Nephron (organoid): ENCODE measurements around the gene IMPG1.

Experiments used
- H3K27ac Mint-ChIP-seq, 3 experiments: 2 replicates each; pipeline ENCODE4 v1.8.0; 2020; ENCODE audit warnings: mixed read lengths in 3 of 3, mild to moderate bottlenecking in 2 of 3, moderate library complexity in 1 of 3
- H3K27me3 Mint-ChIP-seq: 2 replicates; pipeline ENCODE4 v1.8.0; 2021; ENCODE audit warnings: low read depth, mild to moderate bottlenecking, moderate library complexity, mixed read lengths
- H3K36me3 Mint-ChIP-seq: 2 replicates; pipeline ENCODE4 v1.8.0; 2020; ENCODE audit warnings: low read depth, mixed read lengths
- H3K4me1 Mint-ChIP-seq: 2 replicates; pipeline ENCODE4 v1.8.0; 2020; ENCODE audit warnings: mixed read lengths
- H3K4me3 Mint-ChIP-seq, 3 experiments: 2 replicates each; pipeline ENCODE4 v1.8.0; 2020; ENCODE audit warnings: mild to moderate bottlenecking in 3 of 3, mixed read lengths in 3 of 3, moderate library complexity in 2 of 3
- H3K9me3 Mint-ChIP-seq: 2 replicates; pipeline ENCODE4 v1.8.0; 2020; ENCODE audit warnings: mixed read lengths
- TF ChIP-seq, protein P1 (sequence below), 3 experiments: fragments of 200-600 bp; sonication (generic); IDR thresholded peaks; one replicate each; pipeline ENCODE4 v1.5.0; 2021; ENCODE audit warnings: antibody characterized with exemption in 3 of 3; ENCODE audit not compliant: unreplicated experiment in 3 of 3

Gene IMPG1

DNA sequence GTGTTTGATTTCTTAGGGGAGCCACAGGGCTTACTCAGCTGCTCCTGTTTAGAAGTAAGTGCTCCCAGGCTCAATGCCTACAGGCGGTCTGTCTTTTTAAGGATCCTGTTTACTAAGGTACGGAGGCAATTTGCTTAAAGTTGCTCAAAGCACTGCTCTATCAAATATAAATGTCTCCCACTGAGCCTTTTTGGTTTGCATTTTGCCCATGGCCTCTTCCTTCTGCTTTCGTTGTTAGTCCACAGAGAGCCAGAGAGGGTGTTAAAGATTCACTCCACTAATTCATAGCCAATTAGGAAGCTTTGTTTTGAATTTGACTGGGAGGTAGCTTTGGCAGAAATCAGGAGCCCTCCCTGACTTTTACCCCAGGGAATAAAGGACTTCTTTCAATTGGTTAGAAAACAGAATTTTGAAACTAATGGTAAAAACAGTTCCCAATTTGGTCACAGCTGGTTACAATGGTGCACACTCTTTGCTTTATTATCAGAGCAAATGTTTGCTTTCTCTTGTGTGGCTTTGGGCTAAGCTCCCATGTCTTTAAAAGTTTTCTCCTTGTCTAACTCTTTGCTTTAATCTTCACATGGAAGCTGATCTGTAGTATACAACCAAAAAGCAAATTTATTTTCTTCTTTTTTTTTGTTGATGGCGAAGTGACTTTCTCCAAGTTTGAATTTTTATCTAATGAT, 126.2 kb downstream of the IMPG1 start:
- Mint-ChIP-seq H3K4me1 (no peaks in the 10 kb centered on the region), H3K9me3 (no peaks in the 10 kb centered on the region), H3K27me3 (peaks cover 35% of the 10 kb centered on the region), H3K27ac (no peak overlapping the region), H3K36me3 (no peaks in the 10 kb centered on the region), H3K4me3 (no peak overlapping the region)
- TF ChIP-seq, protein P1, sequence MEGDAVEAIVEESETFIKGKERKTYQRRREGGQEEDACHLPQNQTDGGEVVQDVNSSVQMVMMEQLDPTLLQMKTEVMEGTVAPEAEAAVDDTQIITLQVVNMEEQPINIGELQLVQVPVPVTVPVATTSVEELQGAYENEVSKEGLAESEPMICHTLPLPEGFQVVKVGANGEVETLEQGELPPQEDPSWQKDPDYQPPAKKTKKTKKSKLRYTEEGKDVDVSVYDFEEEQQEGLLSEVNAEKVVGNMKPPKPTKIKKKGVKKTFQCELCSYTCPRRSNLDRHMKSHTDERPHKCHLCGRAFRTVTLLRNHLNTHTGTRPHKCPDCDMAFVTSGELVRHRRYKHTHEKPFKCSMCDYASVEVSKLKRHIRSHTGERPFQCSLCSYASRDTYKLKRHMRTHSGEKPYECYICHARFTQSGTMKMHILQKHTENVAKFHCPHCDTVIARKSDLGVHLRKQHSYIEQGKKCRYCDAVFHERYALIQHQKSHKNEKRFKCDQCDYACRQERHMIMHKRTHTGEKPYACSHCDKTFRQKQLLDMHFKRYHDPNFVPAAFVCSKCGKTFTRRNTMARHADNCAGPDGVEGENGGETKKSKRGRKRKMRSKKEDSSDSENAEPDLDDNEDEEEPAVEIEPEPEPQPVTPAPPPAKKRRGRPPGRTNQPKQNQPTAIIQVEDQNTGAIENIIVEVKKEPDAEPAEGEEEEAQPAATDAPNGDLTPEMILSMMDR (IDR thresholded peaks at IDR 0.05; ENCODE audit: unreplicated experiment in 3 of 3): no peak

- Mint-ChIP-seq H3K36me3 (no peaks in the 10 kb centered on the region), H3K4me1 (peaks cover 13% of the 10 kb centered on the region), H3K27me3 (peaks cover 38% of the 10 kb centered on the region), H3K4me3 (no peak overlapping the region), H3K27ac (peak overlapping the region in 1 of 3 experiments; percentile 29), H3K9me3 (no peaks in the 10 kb centered on the region)
- TF ChIP-seq, protein P1 (IDR thresholded peaks at IDR 0.05; ENCODE audit: unreplicated experiment in 3 of 3): no peak
Measured at GRCh38 chr6:75943381-75943780, 129.1 kb downstream of the IMPG1 start.

- peaks cover 18% of the 10 kb centered on the region for H3K4me1 Mint-ChIP-seq
- no peak overlapping the region for H3K27ac Mint-ChIP-seq
- no peaks in the 10 kb centered on the region for H3K36me3 Mint-ChIP-seq
- H3K9me3 Mint-ChIP-seq: no peaks in the 10 kb centered on the region
- TF ChIP-seq, protein P1 (IDR thresholded peaks at IDR 0.05; ENCODE audit: unreplicated experiment in 3 of 3): no peak
- H3K27me3 Mint-ChIP-seq: peaks cover 29% of the 10 kb centered on the region
- no peak overlapping the region for H3K4me3 Mint-ChIP-seq
Measured at GRCh38 chr6:75941509-75941908, 131.0 kb downstream of the IMPG1 start.

- peaks cover 25% of the 10 kb centered on the region for H3K27me3 Mint-ChIP-seq
- H3K4me3 Mint-ChIP-seq: no peak overlapping the region
- TF ChIP-seq, protein P1 (IDR thresholded peaks at IDR 0.05; ENCODE audit: unreplicated experiment in 3 of 3): no peak
- H3K36me3 Mint-ChIP-seq: no peaks in the 10 kb centered on the region
- H3K9me3 Mint-ChIP-seq: no peaks in the 10 kb centered on the region
- H3K27ac Mint-ChIP-seq: peak overlapping the region; percentile 7 to 68 (median 30)
- H3K4me1 Mint-ChIP-seq: peaks cover 20% of the 10 kb centered on the region
Measured at GRCh38 chr6:75940564-75940963, 131.9 kb downstream of the IMPG1 start.

DNA sequence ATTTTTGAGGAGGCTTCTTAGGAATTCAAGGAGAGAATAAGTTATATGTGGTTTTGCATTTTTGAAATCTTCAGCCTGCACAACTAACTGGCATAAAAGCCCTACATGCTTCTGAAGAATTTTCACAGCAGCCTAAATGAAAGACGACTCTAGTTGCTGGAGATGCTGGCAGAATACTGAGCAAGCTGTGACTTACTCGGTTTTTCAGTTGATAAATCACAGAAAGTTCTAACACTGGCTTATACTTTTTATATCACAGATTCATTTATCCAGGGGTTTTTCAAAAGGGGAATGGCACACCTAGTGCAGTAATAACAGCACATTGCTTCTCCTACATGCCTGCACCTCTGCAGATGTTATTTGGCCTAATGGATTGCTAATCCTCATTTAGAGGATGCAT, 134.6 kb downstream of the IMPG1 start:
- Mint-ChIP-seq H3K4me1 (peaks cover 30% of the 10 kb centered on the region), H3K27ac (no peak overlapping the region), H3K27me3 (peaks cover 13% of the 10 kb centered on the region), H3K4me3 (no peak overlapping the region), H3K9me3 (no peaks in the 10 kb centered on the region), H3K36me3 (no peaks in the 10 kb centered on the region)
- TF ChIP-seq, protein P1 (IDR thresholded peaks at IDR 0.05; ENCODE audit: unreplicated experiment in 3 of 3): no peak

DNA sequence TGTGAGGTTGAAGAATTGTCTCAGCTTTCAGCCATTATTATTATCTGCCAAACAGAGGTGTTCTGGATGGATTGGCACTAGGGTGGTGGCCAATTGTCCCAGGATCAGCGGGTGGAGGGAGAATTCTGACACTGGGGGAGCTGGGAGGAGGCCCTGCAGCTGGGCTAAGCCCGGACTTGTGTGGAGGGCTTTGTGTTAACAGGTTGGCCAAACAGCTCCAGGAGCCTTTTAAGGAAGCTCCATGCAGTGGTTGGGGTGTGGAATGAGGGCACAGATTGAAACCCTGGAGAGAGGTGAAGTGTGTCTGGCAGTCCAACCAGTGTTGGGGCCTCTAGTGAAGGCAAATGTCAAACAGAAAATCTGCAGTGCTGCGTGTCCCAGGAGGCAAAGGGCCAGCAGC, 135.8 kb downstream of the IMPG1 start:
- Mint-ChIP-seq H3K27me3 (peaks cover 13% of the 10 kb centered on the region), H3K36me3 (no peaks in the 10 kb centered on the region), H3K27ac (no peak overlapping the region), H3K4me1 (peaks cover 30% of the 10 kb centered on the region), H3K9me3 (no peaks in the 10 kb centered on the region), H3K4me3 (peak overlapping the region in 1 of 3 experiments; percentile 13)
- TF ChIP-seq, protein P1 (IDR thresholded peaks at IDR 0.05; ENCODE audit: unreplicated experiment in 3 of 3): no peak
